ENCODE data around the gene TSPYL2.

Gene TSPYL2

DNA sequence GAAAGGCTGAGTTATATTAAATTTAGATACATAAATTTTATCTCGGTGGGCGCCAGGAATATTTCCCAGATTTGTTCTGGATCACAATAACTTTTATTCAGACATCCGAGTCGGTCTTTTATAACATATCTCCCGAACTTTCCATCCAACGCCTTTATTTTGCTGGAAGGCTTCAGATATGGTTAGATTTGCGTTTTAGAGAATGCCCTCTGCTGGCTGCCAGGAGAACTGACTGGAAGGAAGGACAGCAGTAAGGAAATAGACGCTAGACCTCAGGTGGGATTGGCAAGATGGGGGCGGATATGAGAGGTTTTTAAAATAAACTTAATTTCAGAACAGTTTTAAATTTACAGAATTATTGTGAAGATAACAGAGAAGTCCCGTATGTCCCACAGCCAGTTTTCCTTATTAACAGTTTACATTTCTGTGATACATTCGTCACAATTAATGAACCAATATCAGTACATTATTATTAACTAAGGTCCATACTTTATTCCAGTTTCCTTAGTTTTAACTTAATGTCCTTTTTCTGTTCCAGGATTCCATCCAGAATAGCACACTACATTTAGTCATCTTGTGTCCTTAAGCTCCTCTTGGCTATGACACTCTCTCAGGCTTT, 7.2 kb downstream of the TSPYL2 start:
- TF ChIP-seq, protein P1, sequence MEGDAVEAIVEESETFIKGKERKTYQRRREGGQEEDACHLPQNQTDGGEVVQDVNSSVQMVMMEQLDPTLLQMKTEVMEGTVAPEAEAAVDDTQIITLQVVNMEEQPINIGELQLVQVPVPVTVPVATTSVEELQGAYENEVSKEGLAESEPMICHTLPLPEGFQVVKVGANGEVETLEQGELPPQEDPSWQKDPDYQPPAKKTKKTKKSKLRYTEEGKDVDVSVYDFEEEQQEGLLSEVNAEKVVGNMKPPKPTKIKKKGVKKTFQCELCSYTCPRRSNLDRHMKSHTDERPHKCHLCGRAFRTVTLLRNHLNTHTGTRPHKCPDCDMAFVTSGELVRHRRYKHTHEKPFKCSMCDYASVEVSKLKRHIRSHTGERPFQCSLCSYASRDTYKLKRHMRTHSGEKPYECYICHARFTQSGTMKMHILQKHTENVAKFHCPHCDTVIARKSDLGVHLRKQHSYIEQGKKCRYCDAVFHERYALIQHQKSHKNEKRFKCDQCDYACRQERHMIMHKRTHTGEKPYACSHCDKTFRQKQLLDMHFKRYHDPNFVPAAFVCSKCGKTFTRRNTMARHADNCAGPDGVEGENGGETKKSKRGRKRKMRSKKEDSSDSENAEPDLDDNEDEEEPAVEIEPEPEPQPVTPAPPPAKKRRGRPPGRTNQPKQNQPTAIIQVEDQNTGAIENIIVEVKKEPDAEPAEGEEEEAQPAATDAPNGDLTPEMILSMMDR (IDR thresholded peaks at IDR 0.05; ENCODE audit: low read length), result peak; percentile 65
- no peak for TF ChIP-seq EZH2 (IDR thresholded peaks at IDR 0.05; ENCODE audit: borderline replicate concordance, low read length)
- H2AFZ ChIP-seq (ENCODE audit: low read length), result no peak overlapping the region
- H3K79me2 ChIP-seq (ENCODE audit: insufficient read depth, low read length), result no peaks in the 10 kb centered on the region
- H3K4me2 ChIP-seq (ENCODE audit: low read length), result peak overlapping the region; percentile 82
- no peaks in the 10 kb centered on the region for H3K27me3 ChIP-seq (ENCODE audit: insufficient read depth, low read length)
- no peaks in the 10 kb centered on the region for H3K9me3 ChIP-seq (ENCODE audit: low read length)
- peaks cover 31% of the 10 kb centered on the region for H3K36me3 ChIP-seq (ENCODE audit: insufficient read depth, low read length)
- H3K9me2 ChIP-seq (ENCODE audit: low read depth, low read length), result no peaks in the 10 kb centered on the region
- H3K4me1 ChIP-seq (ENCODE audit: insufficient read depth, low read length, severe bottlenecking), result peaks cover 32% of the 10 kb centered on the region
- no peaks in the 10 kb centered on the region for H3F3A ChIP-seq (ENCODE audit: insufficient read depth, low read length)
- peak overlapping the region; percentile 48 for H3K27ac ChIP-seq (ENCODE audit: low read depth, low read length, poor library complexity, severe bottlenecking)
- H3K9ac ChIP-seq (ENCODE audit: low read length), result peak overlapping the region; percentile 52; the same call in 1 of the 2 replicates
- no peaks in the 10 kb centered on the region for H4K20me1 ChIP-seq (ENCODE audit: insufficient read depth, low read length)
- peak overlapping the region; percentile 63 for H3K4me3 ChIP-seq (ENCODE audit: low read depth, low read length, poor library complexity, severe bottlenecking)

DNA sequence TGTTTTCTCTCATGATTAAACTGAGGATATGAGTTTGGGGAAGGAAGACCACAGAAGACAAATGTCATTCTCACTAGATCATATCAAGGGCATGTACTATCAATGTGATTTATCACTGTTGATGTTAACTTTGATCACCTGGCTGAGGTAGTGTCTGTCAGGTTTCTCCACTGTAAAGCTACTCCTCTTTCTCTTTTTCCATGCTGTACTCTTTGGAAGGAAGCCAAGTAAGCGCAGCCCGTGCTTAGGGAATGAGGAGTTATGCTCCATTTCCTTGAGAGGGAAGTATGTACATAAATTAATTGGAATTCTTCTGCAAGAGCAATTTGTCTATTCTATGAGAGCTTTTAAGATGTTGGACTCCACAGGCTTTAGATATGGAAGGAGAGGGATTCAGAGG, 7.8 kb downstream of the TSPYL2 start:
- Histone ChIP-seq H4K20me1 (ENCODE audit: insufficient read depth, low read length) (no peaks in the 10 kb centered on the region), H3K9me3 (ENCODE audit: low read length) (no peaks in the 10 kb centered on the region), H3K79me2 (ENCODE audit: insufficient read depth, low read length) (no peaks in the 10 kb centered on the region), H3K4me2 (ENCODE audit: low read length) (no peak overlapping the region), H3K27me3 (ENCODE audit: insufficient read depth, low read length) (no peaks in the 10 kb centered on the region), H2AFZ (ENCODE audit: low read length) (no peak overlapping the region), H3K27ac (ENCODE audit: low read depth, low read length, poor library complexity, severe bottlenecking) (no peak overlapping the region), H3K36me3 (ENCODE audit: insufficient read depth, low read length) (peaks cover 25% of the 10 kb centered on the region), H3K4me3 (ENCODE audit: low read depth, low read length, poor library complexity, severe bottlenecking) (no peak overlapping the region), H3K9me2 (ENCODE audit: low read depth, low read length) (no peaks in the 10 kb centered on the region), H3F3A (ENCODE audit: insufficient read depth, low read length) (no peaks in the 10 kb centered on the region), H3K9ac (ENCODE audit: low read length) (no peak overlapping the region), H3K4me1 (ENCODE audit: insufficient read depth, low read length, severe bottlenecking) (peaks cover 34% of the 10 kb centered on the region)
- no peak for TF ChIP-seq EZH2 (IDR thresholded peaks at IDR 0.05; ENCODE audit: borderline replicate concordance, low read length)
- TF ChIP-seq, protein P1 (IDR thresholded peaks at IDR 0.05; ENCODE audit: low read length), result no peak

DNA sequence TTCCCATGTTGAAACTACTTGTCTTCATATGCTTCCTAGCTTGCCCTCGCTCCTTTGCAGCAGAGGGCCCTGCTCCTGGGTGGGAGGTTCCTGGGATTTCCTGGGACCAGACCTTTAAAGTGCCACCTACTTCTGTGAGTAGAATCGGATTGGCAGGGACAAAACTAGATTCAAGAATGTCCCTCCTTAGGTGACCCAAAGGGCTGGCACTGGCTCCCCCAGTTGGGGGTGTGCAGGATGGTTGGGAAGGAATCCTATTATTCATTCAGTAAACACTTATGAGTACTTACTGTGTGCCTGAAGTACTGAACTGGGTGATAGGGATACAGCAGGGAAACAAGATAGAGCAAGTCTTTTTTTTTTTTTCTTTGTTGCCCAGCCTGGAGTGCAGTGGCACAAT, 9.2 kb downstream of the TSPYL2 start:
- TF ChIP-seq, protein P1 (IDR thresholded peaks at IDR 0.05; ENCODE audit: low read length), result no peak
- no peak for TF ChIP-seq EZH2 (IDR thresholded peaks at IDR 0.05; ENCODE audit: borderline replicate concordance, low read length)
- peaks cover 40% of the 10 kb centered on the region for H3K4me1 ChIP-seq (ENCODE audit: insufficient read depth, low read length, severe bottlenecking)
- no peak overlapping the region for H3K4me3 ChIP-seq (ENCODE audit: low read depth, low read length, poor library complexity, severe bottlenecking)
- no peaks in the 10 kb centered on the region for H4K20me1 ChIP-seq (ENCODE audit: insufficient read depth, low read length)
- H3K27ac ChIP-seq (ENCODE audit: low read depth, low read length, poor library complexity, severe bottlenecking), result no peak overlapping the region
- no peaks in the 10 kb centered on the region for H3K27me3 ChIP-seq (ENCODE audit: insufficient read depth, low read length)
- no peaks in the 10 kb centered on the region for H3K9me2 ChIP-seq (ENCODE audit: low read depth, low read length)
- H3K9me3 ChIP-seq (ENCODE audit: low read length), result no peaks in the 10 kb centered on the region
- H3K9ac ChIP-seq (ENCODE audit: low read length), result no peak overlapping the region
- no peak overlapping the region for H2AFZ ChIP-seq (ENCODE audit: low read length)
- H3K79me2 ChIP-seq (ENCODE audit: insufficient read depth, low read length), result 0 out of 2 replicates have a peak, but pooled peaks cover 4% of the 10 kb centered on the region
- H3K4me2 ChIP-seq (ENCODE audit: low read length), result no peak overlapping the region
- H3F3A ChIP-seq (ENCODE audit: insufficient read depth, low read length), result no peaks in the 10 kb centered on the region
- peaks cover 11% of the 10 kb centered on the region; the same call in 1 of the 2 replicates for H3K36me3 ChIP-seq (ENCODE audit: insufficient read depth, low read length)
